Activated CD8-positive, alpha-beta T cell treated with anti-CD3 and anti-CD28 coated beads, Interleukin-2, amount 10 ng/mL, durations not matched to agents 7 days and 5 days (primary cell): Measurements from ENCODE around the gene PPP2R3B. TPM values are rescaled to one million over a fixed set of nuclear protein-coding genes. Genes with fewer than 3 reads are reported as not detected.
"Not testable (repeated sequence)": the region's sequence is repeated elsewhere in the genome, so short reads cannot be mapped to it uniquely, and the experiment has no call there.

Source experiments
- ATAC-seq: fragments of 150-1000 bp; cut with Tn5 transposase; one replicate; pipeline ENCODE4 v1.10.0; 2021; ENCODE audit warnings: moderate library complexity
- CTCF ChIA-PET: fragments of 350-600 bp; sonication (Branson Sonifier 250); formaldehyde crosslinking; loops from one replicate; lab custom pipeline; 2021; ENCODE audit warnings: antibody characterized with exemption; lab: Charles Lee
- POLR2A ChIA-PET: fragments of 350-600 bp; sonication (Branson Sonifier 250); formaldehyde crosslinking; loops from one replicate; lab custom pipeline; 2021; ENCODE audit warnings: antibody characterized with exemption; lab: Charles Lee
- DNase-seq: peaks from one replicate; pipeline ENCODE4 v3.0.0-alpha.2; 2020
- H3K27ac Mint-ChIP-seq: one replicate; pipeline ENCODE4 v1.8.0; 2021; ENCODE audit warnings: mild to moderate bottlenecking, mixed read lengths
- H3K27me3 Mint-ChIP-seq: one replicate; pipeline ENCODE4 v1.8.0; 2021; ENCODE audit warnings: low read depth, mixed read lengths
- H3K36me3 Mint-ChIP-seq: one replicate; pipeline ENCODE4 v1.8.0; 2021; ENCODE audit warnings: low read depth, mixed read lengths
- H3K4me1 Mint-ChIP-seq: one replicate; pipeline ENCODE4 v1.8.0; 2021; ENCODE audit warnings: low read depth, mixed read lengths
- H3K4me3 Mint-ChIP-seq: one replicate; pipeline ENCODE4 v1.8.0; 2021; ENCODE audit warnings: mild to moderate bottlenecking, mixed read lengths
- H3K9me3 Mint-ChIP-seq: one replicate; pipeline ENCODE4 v1.8.0; 2022; ENCODE audit warnings: mixed read lengths; ENCODE audit not compliant: insufficient read depth
- total RNA-seq, 2 experiments: library from RNA; stranded (reverse); gene quantifications; one replicate each; pipeline ENCODE4 v1.2.3, GENCODE V29; 2021

Gene PPP2R3B
- total RNA-seq, 2 experiments from 2014 or later: 41.8 to 44.6 TPM

GRCh38 chrX:336227-336626 lies 50.5 kb downstream of the PPP2R3B start:
- POLR2A ChIA-PET: no interaction called here
- ATAC-seq: no peak
- H3K9me3 Mint-ChIP-seq: no peaks in the 10 kb centered on the region
- CTCF ChIA-PET: no interaction called here
- no peak for DNase-seq
- H3K27me3 Mint-ChIP-seq: no peaks in the 10 kb centered on the region
- H3K36me3 Mint-ChIP-seq: peaks cover 29% of the 10 kb centered on the region
- H3K4me3 Mint-ChIP-seq: no peak overlapping the region
- no peaks in the 10 kb centered on the region for H3K4me1 Mint-ChIP-seq
- no peak overlapping the region for H3K27ac Mint-ChIP-seq

DNA sequence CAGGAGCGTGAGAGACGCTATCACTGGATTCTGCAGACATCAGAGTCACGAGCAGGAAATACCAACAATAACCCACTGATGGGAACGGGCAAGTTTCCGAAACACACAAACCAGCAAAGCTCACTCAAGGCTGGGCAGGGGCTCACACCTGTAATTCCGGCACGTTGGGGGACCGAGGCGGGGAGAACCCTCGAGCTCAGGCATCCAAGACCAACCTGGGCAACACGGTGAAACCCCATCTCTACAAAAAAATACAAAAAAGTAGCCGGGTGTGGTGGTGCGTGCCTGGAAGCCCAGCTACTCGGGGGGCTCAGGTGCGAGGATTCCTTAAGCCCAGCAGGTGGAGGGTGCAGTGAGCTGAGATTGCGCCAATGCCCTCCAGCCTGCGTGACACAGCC lies 51.0 kb downstream of the PPP2R3B start:
- H3K9me3 Mint-ChIP-seq: no peaks in the 10 kb centered on the region
- H3K4me3 Mint-ChIP-seq: no peak overlapping the region
- ChIA-PET POLR2A (no interaction called here), CTCF (no interaction called here)
- peaks cover 27% of the 10 kb centered on the region for H3K36me3 Mint-ChIP-seq
- no peak for ATAC-seq
- H3K27me3 Mint-ChIP-seq: no peaks in the 10 kb centered on the region
- DNase-seq: no peak
- no peaks in the 10 kb centered on the region for H3K4me1 Mint-ChIP-seq
- H3K27ac Mint-ChIP-seq: no peak overlapping the region

DNA sequence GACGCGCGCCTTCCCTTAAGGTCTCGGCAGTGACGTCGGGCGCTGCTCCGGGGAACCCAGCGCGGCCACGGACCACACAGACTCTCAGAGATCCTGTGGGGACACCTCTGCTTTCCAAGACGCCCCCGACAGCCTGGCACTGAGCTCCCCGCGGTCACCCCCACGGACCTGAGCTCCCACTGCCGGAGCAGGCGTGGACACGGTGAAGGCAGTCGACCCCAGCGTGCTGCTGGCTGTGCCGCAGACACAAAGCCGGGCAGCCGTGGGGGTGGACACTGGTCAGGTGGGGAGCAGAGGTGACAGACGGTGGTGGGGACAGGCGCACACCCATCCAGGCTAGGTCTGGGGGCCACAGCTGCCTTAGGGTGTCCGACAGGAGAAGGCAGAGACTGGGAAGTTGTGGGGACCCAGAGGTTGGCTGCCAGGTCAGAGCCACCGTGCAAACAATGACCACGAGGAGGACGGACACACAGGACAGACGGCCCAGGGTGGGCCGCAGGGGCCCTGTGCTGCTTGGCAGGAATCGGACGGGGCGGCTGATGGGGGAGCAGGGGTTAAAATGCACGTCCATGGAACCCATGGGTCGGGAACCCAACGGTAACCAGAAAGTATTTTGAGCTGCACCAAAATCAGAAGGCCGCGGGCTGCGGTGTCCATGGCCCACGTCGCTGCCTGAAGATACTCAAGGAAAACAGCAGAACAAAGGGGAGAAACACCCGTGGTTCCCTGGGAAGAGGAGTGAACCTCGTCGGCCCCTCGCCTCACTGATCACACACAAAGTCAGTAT lies 51.5 kb downstream of the PPP2R3B start:
- Mint-ChIP-seq H3K9me3 (no peaks in the 10 kb centered on the region), H3K4me3 (no peak overlapping the region), H3K4me1 (no peaks in the 10 kb centered on the region), H3K27ac (no peak overlapping the region), H3K36me3 (peaks cover 25% of the 10 kb centered on the region), H3K27me3 (no peaks in the 10 kb centered on the region)
- CTCF ChIA-PET: no interaction called here
- no peak for DNase-seq
- no peak for ATAC-seq
- POLR2A ChIA-PET: no interaction called here

DNA sequence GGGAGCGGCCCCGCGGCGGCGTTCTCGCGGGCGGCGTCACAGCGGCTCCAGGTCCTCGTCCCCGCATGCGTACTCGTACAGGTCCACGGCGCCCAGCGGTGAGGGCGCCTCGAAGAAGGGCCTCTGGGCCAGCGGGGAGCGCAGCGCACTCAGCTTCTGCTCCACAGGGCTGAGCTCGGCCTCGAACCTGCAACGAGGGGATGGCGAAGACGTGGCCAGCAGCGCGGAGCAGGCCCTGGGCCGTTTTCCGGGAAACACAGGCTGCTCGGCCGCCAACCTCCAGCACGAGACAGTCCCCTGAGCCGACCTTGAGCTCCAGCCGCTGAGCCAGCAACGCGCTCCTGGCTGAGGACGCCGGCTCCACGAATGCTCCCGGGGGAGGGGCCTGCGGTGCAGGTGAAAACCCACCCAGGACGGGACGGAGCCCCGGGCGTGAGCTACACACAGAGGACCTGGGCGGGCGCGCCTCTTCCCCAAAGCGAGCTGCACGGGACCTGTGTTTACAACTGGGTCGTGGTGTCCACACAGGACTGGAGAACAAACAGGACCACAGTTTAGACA lies 52.3 kb downstream of the PPP2R3B start:
- POLR2A ChIA-PET: no interaction called here
- no peak for DNase-seq
- ATAC-seq: no peak

DNA sequence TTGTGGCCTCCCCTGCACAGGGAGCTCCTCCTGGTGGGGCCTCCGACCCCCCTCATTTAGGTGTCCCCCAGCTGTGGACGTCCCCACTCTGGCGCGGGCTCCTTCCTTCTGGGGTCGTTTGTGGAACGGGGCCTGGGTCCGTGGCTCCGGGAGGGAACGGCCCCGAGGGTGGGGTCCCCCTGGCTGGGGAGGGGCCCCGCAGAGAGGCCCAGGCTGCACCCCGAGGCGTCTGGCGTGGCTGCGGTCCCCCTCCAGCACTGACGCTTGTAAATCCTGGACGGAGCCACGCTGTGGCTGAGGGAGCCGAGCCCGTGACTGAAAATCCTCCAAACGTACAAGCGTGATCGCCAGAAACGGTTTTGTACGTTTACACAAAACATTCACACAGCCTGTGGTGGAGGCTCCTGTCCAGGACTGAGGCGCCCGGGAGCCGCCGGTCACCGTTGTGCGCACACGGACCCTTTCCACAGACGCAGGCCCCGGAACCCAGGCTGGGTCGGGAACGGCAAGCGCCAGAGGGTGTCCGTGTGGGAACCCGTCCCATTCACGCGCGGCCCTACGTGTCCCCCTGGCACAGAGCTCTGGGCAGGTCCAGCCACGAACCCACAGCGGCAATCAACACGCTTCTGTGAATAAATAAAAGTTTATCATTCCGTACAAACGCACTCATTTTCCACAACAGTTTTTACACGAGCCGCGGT lies 52.9 kb downstream of the PPP2R3B start:
- no peak for DNase-seq
- POLR2A ChIA-PET: no interaction called here
- Mint-ChIP-seq H3K36me3 (peaks cover 22% of the 10 kb centered on the region), H3K4me1 (no peaks in the 10 kb centered on the region), H3K9me3 (no peaks in the 10 kb centered on the region), H3K27ac (no peak overlapping the region), H3K4me3 (no peak overlapping the region), H3K27me3 (no peaks in the 10 kb centered on the region)
- ATAC-seq: no peak
- CTCF ChIA-PET: no interaction called here

More for the DNA sequence above, 52.3 kb downstream of the PPP2R3B start:
- H3K27me3 Mint-ChIP-seq: no peaks in the 10 kb centered on the region
- no peaks in the 10 kb centered on the region for H3K9me3 Mint-ChIP-seq
- H3K4me1 Mint-ChIP-seq: no peaks in the 10 kb centered on the region
- H3K27ac Mint-ChIP-seq: no peak overlapping the region
- peaks cover 25% of the 10 kb centered on the region for H3K36me3 Mint-ChIP-seq
- CTCF ChIA-PET: no interaction called here
- no peak overlapping the region for H3K4me3 Mint-ChIP-seq

DNA sequence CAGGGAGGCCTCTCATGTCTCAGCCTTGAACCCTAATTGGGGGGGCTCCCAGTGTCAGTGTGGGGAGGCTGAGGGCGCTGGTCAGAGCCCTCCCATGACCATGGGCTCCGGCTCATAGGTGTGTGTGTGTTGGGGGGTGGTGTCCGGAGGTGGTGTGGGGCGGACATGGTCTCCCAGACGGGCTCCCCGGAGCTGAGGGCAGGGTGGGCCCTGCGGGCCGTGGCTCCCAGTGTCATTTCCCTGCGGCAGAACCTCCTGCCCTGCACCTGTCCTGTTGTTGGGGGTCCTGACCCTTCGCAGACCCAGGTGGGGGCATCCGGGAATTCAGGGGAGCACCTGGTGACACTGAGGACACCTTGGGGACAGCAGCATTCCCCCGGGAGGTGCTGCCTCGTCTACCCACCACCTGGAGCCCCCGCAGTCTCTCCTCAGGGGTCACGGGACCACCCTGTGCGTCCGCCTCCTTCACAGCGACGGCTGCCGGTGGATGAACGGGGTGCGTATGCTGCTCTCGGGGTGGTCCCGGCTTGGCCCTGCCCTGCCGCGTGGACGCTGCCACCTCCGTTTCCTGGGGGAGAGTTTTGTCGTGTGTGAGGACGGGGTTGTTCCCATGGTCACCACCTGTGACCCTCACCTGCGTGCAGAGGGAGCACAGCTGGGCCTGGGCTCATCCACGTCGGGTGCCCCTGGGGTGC lies 53.6 kb downstream of the PPP2R3B start:
- no peak for ATAC-seq
- Mint-ChIP-seq H3K36me3 (peaks cover 17% of the 10 kb centered on the region), H3K4me1 (no peaks in the 10 kb centered on the region), H3K9me3 (no peaks in the 10 kb centered on the region), H3K4me3 (no peak overlapping the region), H3K27me3 (no peaks in the 10 kb centered on the region), H3K27ac (no peak overlapping the region)
- POLR2A ChIA-PET: no interaction called here
- CTCF ChIA-PET: no interaction called here
- no peak for DNase-seq

- Mint-ChIP-seq H3K27ac (no peak overlapping the region), H3K36me3 (peaks cover 11% of the 10 kb centered on the region)
These were observed 54.2 kb downstream of the PPP2R3B start for GRCh38 chrX:332496-332860.

DNA sequence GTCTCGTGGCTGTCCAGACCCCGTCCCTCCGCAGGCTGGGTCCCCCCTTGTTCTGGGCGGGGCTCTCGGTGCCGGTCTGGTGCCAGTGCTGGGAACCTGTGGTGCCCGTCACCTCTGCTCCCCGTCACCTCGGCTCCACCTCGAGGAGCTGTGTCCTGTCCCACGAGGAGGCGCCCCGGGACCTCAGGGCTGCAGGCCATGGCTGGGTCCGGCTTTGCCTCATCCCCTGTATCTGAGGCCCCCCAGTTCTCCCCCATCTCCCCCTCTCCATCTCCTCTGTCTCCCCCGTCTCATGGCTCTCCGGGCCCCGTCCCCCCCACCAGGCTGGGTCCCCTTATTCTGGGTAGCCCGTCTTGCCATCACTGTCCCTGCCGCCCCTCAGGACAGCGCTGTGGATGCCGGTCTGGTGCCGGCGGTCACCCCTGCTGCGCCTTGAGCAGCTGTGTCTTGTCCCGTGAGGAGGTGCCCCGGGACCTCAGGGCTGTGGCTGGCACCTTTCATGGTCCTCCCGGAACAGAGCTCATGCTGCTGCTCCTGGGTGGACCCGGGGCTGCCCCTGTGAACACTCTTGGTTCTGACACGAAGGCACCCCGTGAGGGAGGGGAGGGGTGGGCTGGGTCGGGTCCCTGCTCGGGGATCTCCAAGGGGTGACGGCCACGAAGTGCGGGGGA lies 54.7 kb downstream of the PPP2R3B start:
- H3K9me3 Mint-ChIP-seq: no peaks in the 10 kb centered on the region
- H3K4me3 Mint-ChIP-seq: no peak overlapping the region
- CTCF ChIA-PET: no interaction called here

More at GRCh38 chrX:332496-332860, 54.2 kb downstream of the PPP2R3B start:
- Mint-ChIP-seq H3K27me3 (no peaks in the 10 kb centered on the region), H3K4me3 (no peak overlapping the region), H3K4me1 (no peaks in the 10 kb centered on the region), H3K9me3 (no peaks in the 10 kb centered on the region)
- ChIA-PET CTCF (no interaction called here), POLR2A (no interaction called here)
- no peak for DNase-seq
- ATAC-seq: no peak

DNA sequence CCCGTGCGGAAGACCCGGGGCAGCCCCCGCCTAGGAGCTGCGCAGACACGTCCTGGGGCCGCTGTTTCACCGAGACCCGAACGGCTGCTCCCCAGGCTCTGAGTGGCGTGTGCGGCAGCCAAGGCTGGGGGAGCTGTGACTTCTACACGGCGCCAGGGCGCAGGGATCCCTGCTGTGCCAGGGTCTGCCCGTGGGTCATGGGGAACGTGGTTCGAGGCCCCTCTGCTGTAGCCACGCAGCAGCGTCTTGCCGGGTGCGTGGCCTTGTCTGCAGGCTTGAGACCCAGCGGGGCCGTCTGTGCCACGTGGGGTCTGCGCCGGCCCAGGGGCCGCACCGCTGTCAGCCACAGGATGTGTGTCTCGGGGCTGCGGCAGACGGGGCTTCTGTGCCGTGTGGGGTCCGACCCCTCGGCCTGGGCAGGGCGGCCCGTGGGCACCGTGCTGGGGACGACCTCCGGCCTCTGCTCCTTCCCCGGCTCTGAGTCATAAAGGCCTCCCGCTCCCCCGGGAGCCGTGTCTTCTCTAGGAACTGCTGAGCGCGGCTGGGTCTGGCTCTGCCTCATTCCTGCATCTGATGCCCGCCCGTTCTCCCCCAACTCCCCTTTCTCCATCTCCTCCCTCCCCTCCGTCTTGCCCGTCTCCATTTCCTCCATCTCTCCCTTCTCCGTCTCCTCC lies 55.4 kb downstream of the PPP2R3B start:
- Mint-ChIP-seq H3K27me3 (no peaks in the 10 kb centered on the region), H3K9me3 (no peaks in the 10 kb centered on the region), H3K4me3 (no peak overlapping the region), H3K27ac (no peak overlapping the region), H3K4me1 (no peaks in the 10 kb centered on the region), H3K36me3 (peaks cover 3% of the 10 kb centered on the region)
- DNase-seq: no peak
- peak; percentile 64 for ATAC-seq
- ChIA-PET POLR2A (no interaction called here), CTCF (no interaction called here)

More for the DNA sequence above, 54.7 kb downstream of the PPP2R3B start:
- Mint-ChIP-seq H3K4me1 (no peaks in the 10 kb centered on the region), H3K36me3 (peaks cover 7% of the 10 kb centered on the region), H3K27ac (no peak overlapping the region), H3K27me3 (no peaks in the 10 kb centered on the region)
- DNase-seq: no peak
- ATAC-seq: no peak
- POLR2A ChIA-PET: no interaction called here

DNA sequence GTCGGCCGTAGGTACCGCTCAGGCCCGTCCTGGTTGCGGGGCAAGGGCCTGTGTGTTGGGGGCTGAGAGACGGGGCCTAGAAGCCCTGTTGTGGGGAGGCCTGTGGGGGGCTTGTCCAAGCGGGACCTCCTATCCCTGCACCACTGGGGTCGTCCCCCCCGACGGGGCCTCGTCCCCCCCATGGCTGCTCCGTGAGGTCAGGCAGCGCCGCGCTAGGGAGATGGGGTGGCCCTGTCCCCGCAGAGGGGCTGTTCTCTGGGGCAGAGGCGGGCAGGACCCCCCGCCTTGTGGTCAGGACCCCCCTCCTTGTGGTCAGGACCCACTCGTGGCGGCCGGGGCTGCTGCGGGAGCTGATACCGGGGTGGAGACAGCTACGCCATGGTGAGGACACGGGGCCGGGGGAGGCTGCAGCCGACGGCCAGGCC lies 56.0 kb downstream of the PPP2R3B start:
- ATAC-seq (no peak), DNase-seq (no peak)
- Mint-ChIP-seq H3K27me3 (no peaks in the 10 kb centered on the region), H3K4me3 (no peak overlapping the region), H3K27ac (no peak overlapping the region), H3K9me3 (no peaks in the 10 kb centered on the region), H3K4me1 (no peaks in the 10 kb centered on the region), H3K36me3 (no peaks in the 10 kb centered on the region)
- ChIA-PET CTCF (no interaction called here), POLR2A (no interaction called here)

DNA sequence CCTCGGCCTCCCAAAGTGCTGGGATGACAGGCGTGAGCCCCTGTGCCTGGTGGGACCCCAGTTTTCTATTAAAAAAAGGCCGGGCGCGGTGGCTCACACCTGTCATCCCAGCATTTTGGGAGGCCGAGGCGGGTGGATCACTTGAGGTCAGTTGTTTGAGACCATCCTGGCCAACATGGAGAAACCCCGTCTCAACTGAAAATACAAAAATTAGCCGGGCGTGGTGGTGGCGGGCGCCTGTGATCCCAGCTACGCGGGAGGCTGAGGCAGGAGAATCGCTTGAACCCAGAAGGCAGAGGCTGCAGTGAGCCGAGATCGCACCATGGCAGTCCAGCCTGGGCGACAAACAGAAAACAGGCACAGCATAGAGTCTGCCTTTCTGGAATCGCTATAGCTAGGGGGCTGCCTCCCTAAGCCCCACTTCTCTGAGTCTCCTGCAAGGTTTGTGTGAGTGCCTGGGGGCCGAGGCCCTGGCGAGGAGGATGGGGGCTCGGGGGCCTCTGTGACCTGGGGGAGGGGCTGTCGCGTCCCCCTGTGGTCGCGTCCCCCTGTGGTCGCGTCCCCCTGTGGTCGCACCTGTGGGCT lies 56.5 kb downstream of the PPP2R3B start:
- CTCF ChIA-PET, H3K27ac Mint-ChIP-seq, DNase-seq, POLR2A ChIA-PET, ATAC-seq, H3K9me3 Mint-ChIP-seq, H3K4me1 Mint-ChIP-seq, H3K4me3 Mint-ChIP-seq, H3K27me3 Mint-ChIP-seq, H3K36me3 Mint-ChIP-seq: not testable (repeated sequence)
